Measurements from ENCODE around the gene B2M.
A peak's percentile ranks its signal among the peaks of the same experiment; 100 is the strongest.
"Not testable (repeated sequence)": the region's sequence is repeated elsewhere in the genome, so short reads cannot be mapped to it uniquely, and the experiment has no call there.

The B2M gene

GRCh38 chr15:44675911-44676310, 35.4 kb upstream of the B2M start:
- Histone ChIP-seq H3K27me3 (ENCODE audit: insufficient read depth, low read length, poor library complexity) (no peaks in the 10 kb centered on the region), H3K27ac (ENCODE audit: low read length) (peak overlapping the region; percentile 88), H4K20me1 (ENCODE audit: insufficient read depth, low read length) (no peaks in the 10 kb centered on the region), H3K4me1 (ENCODE audit: insufficient read depth, low read length) (peaks cover 39% of the 10 kb centered on the region), H3K9ac (ENCODE audit: low read depth, low read length) (no peak overlapping the region), H3K4me2 (ENCODE audit: insufficient read depth, low read length) (no peak overlapping the region), H3K36me3 (ENCODE audit: insufficient read depth, low read length) (no peaks in the 10 kb centered on the region), H3K9me3 (ENCODE audit: insufficient read depth, low read length, severe bottlenecking) (no peaks in the 10 kb centered on the region), H3K79me2 (ENCODE audit: insufficient read depth, low read length) (no peaks in the 10 kb centered on the region), H3K4me3 (ENCODE audit: low read depth in 1 of 2, low read length in 2 of 2) (no peak overlapping the region), H2AFZ (ENCODE audit: low read depth, low read length) (no peak overlapping the region)
- TF ChIP-seq CTCF (IDR thresholded peaks at IDR 0.05; ENCODE audit: borderline replicate concordance, extremely low read depth, low read length, poor library complexity, severe bottlenecking), result no peak
- DNase-seq, result no peak
- ATAC-seq (ENCODE audit: insufficient read depth, low read depth), result no peak

GRCh38 chr15:44676676-44677075, 34.6 kb upstream of the B2M start:
- Histone ChIP-seq H3K4me3 (ENCODE audit: low read depth in 1 of 2, low read length in 2 of 2) (no peak overlapping the region), H4K20me1 (ENCODE audit: insufficient read depth, low read length) (no peaks in the 10 kb centered on the region), H3K27ac (ENCODE audit: low read length) (peak overlapping the region; percentile 88), H3K4me1 (ENCODE audit: insufficient read depth, low read length) (peaks cover 39% of the 10 kb centered on the region), H3K9me3 (ENCODE audit: insufficient read depth, low read length, severe bottlenecking) (no peaks in the 10 kb centered on the region), H2AFZ (ENCODE audit: low read depth, low read length) (no peak overlapping the region), H3K79me2 (ENCODE audit: insufficient read depth, low read length) (no peaks in the 10 kb centered on the region), H3K9ac (ENCODE audit: low read depth, low read length) (peak overlapping the region; percentile 33), H3K27me3 (ENCODE audit: insufficient read depth, low read length, poor library complexity) (no peaks in the 10 kb centered on the region), H3K4me2 (ENCODE audit: insufficient read depth, low read length) (peak overlapping the region; percentile 51), H3K36me3 (ENCODE audit: insufficient read depth, low read length) (no peaks in the 10 kb centered on the region)
- TF ChIP-seq CTCF (IDR thresholded peaks at IDR 0.05; ENCODE audit: borderline replicate concordance, extremely low read depth, low read length, poor library complexity, severe bottlenecking) (no peak), EZH2 (IDR thresholded peaks at IDR 0.05; ENCODE audit: borderline replicate concordance, low read depth, low read length, severe bottlenecking) (no peak)
- DNase-seq, result no peak
- ATAC-seq (ENCODE audit: insufficient read depth, low read depth), result no peak

- Histone ChIP-seq H3K9me3 (ENCODE audit: insufficient read depth, low read length, severe bottlenecking) (no peaks in the 10 kb centered on the region), H3K79me2 (ENCODE audit: insufficient read depth, low read length) (no peaks in the 10 kb centered on the region), H3K4me3 (ENCODE audit: low read depth in 1 of 2, low read length in 2 of 2) (no peak overlapping the region), H3K9ac (ENCODE audit: low read depth, low read length) (no peak overlapping the region; the same call in 1 of the 2 replicates), H3K4me2 (ENCODE audit: insufficient read depth, low read length) (no peak overlapping the region), H3K4me1 (ENCODE audit: insufficient read depth, low read length) (peaks cover 44% of the 10 kb centered on the region), H2AFZ (ENCODE audit: low read depth, low read length) (no peak overlapping the region), H3K36me3 (ENCODE audit: insufficient read depth, low read length) (no peaks in the 10 kb centered on the region), H3K27me3 (ENCODE audit: insufficient read depth, low read length, poor library complexity) (no peaks in the 10 kb centered on the region), H4K20me1 (ENCODE audit: insufficient read depth, low read length) (no peaks in the 10 kb centered on the region), H3K27ac (ENCODE audit: low read length) (no peak overlapping the region; the same call in 1 of the 2 replicates)
- DNase-seq (no peak), ATAC-seq (ENCODE audit: insufficient read depth, low read depth) (no peak)
- TF ChIP-seq EZH2 (IDR thresholded peaks at IDR 0.05; ENCODE audit: borderline replicate concordance, low read depth, low read length, severe bottlenecking) (no peak), CTCF (IDR thresholded peaks at IDR 0.05; ENCODE audit: borderline replicate concordance, extremely low read depth, low read length, poor library complexity, severe bottlenecking) (no peak)
Observed at GRCh38 chr15:44682211-44682610, 29.1 kb upstream of the B2M start.

GRCh38 chr15:44682809-44683682, 28.3 kb upstream of the B2M start:
- H4K20me1 ChIP-seq (ENCODE audit: insufficient read depth, low read length); H3K27me3 ChIP-seq (ENCODE audit: insufficient read depth, low read length, poor library complexity); H3K9me3 ChIP-seq (ENCODE audit: insufficient read depth, low read length, severe bottlenecking); H3K36me3 ChIP-seq (ENCODE audit: insufficient read depth, low read length); H3K79me2 ChIP-seq (ENCODE audit: insufficient read depth, low read length): not testable (repeated sequence)
- peak; percentile 73 for ATAC-seq (ENCODE audit: insufficient read depth, low read depth)
- peak overlapping the region; percentile 79 for H3K27ac ChIP-seq (ENCODE audit: low read length)
- peak overlapping the region; percentile 51 for H3K4me2 ChIP-seq (ENCODE audit: insufficient read depth, low read length)
- peaks cover 36% of the 10 kb centered on the region for H3K4me1 ChIP-seq (ENCODE audit: insufficient read depth, low read length)
- peak overlapping the region in 1 of 2 experiments; percentile 36; a peak in 1 of 4 replicates for H3K4me3 ChIP-seq (ENCODE audit: low read depth in 1 of 2, low read length in 2 of 2)
- peak; percentile 85 for DNase-seq
- H3K9ac ChIP-seq (ENCODE audit: low read depth, low read length), result peak overlapping the region; percentile 46
- H2AFZ ChIP-seq (ENCODE audit: low read depth, low read length), result peak overlapping the region; percentile 63

- H3K9ac ChIP-seq (ENCODE audit: low read depth, low read length); H3K27ac ChIP-seq (ENCODE audit: low read length); H3K4me1 ChIP-seq (ENCODE audit: insufficient read depth, low read length); H4K20me1 ChIP-seq (ENCODE audit: insufficient read depth, low read length); H3K4me3 ChIP-seq (ENCODE audit: low read depth in 1 of 2, low read length in 2 of 2); DNase-seq; H2AFZ ChIP-seq (ENCODE audit: low read depth, low read length); ATAC-seq (ENCODE audit: insufficient read depth, low read depth); H3K36me3 ChIP-seq (ENCODE audit: insufficient read depth, low read length); H3K79me2 ChIP-seq (ENCODE audit: insufficient read depth, low read length); H3K9me3 ChIP-seq (ENCODE audit: insufficient read depth, low read length, severe bottlenecking); H3K4me2 ChIP-seq (ENCODE audit: insufficient read depth, low read length); H3K27me3 ChIP-seq (ENCODE audit: insufficient read depth, low read length, poor library complexity): not testable (repeated sequence)
Observed at GRCh38 chr15:44689318-44689717, 22.0 kb upstream of the B2M start.

GRCh38 chr15:44690245-44690644, 21.1 kb upstream of the B2M start:
- not testable (repeated sequence) for H3K4me3 ChIP-seq (ENCODE audit: low read depth in 1 of 2, low read length in 2 of 2)

More at GRCh38 chr15:44690245-44690644, 21.1 kb upstream of the B2M start:
- ATAC-seq (ENCODE audit: insufficient read depth, low read depth), result peak; percentile 64; the same call in 2 of the 3 replicates
- not testable (repeated sequence) for H3K36me3 ChIP-seq (ENCODE audit: insufficient read depth, low read length); H3K27me3 ChIP-seq (ENCODE audit: insufficient read depth, low read length, poor library complexity); H3K9me3 ChIP-seq (ENCODE audit: insufficient read depth, low read length, severe bottlenecking); H4K20me1 ChIP-seq (ENCODE audit: insufficient read depth, low read length); H2AFZ ChIP-seq (ENCODE audit: low read depth, low read length); H3K79me2 ChIP-seq (ENCODE audit: insufficient read depth, low read length); H3K27ac ChIP-seq (ENCODE audit: low read length); H3K4me2 ChIP-seq (ENCODE audit: insufficient read depth, low read length); H3K9ac ChIP-seq (ENCODE audit: low read depth, low read length); H3K4me1 ChIP-seq (ENCODE audit: insufficient read depth, low read length)
- DNase-seq, result peak; percentile 44

All from DND-41 (cell line).